GM21423 (cell line): ENCODE measurements around the gene RERE.
"Not testable (repeated sequence)": the region's sequence is repeated elsewhere in the genome, so short reads cannot be mapped to it uniquely, and the experiment has no call there.

Experiments used
- ATAC-seq: cut with Tn5 transposase; IDR thresholded peaks from one replicate; pipeline ENCODE4 v1.9.1; 2021; ENCODE audit warnings: mild to moderate bottlenecking, moderate library complexity; ENCODE audit not compliant: unreplicated experiment

Gene RERE

GRCh38 chr1:8524627-8525157 is 292.7 kb downstream of the RERE start:
- no peak for ATAC-seq

GRCh38 chr1:8523666-8524206 is 293.7 kb downstream of the RERE start:
- ATAC-seq = no peak

- ATAC-seq = no peak
These were observed 296.9 kb downstream of the RERE start for GRCh38 chr1:8520483-8520966.

- ATAC-seq = no peak
These were observed 298.3 kb downstream of the RERE start for GRCh38 chr1:8519167-8519566.

GRCh38 chr1:8518490-8518801 is 299.0 kb downstream of the RERE start:
- no peak for ATAC-seq

DNA sequence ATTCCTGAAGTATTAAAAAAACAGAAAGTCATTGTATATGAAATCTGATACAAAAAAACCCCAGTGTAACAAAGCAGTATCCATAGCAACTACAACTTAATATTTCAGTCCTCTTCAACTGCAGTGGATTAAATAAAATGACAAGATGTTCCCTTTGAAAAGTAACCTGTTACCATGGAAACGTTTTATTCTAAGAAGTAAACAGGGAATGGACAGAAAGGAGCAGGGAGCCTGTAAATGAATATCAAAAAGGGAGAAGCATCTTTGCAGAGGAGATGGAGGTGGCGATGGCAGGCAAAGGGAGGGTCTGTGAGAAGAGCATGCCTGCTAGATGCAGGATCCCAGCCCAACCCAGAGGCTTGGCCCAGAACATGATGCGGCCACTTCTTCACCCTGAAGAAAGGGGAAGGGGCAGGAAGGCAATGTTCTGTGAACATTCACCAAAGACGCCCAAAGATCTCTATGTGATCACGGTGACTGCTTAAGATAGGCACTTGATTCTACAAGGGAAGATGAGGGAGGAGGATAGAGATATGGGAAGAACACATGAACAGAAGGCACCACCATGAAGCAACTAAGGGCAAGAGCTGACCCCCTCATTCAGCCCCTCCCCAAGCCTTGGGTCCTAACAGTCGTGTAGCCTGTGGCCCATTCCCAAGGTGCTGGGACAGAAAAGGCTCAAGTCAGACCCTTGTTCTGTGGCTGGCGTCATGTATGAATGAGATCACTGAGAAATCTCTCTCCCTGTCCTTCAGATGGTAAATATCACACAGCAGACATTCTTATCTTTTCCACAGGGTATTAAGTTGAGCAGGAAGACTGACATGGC is 299.6 kb downstream of the RERE start:
- ATAC-seq = no peak

DNA sequence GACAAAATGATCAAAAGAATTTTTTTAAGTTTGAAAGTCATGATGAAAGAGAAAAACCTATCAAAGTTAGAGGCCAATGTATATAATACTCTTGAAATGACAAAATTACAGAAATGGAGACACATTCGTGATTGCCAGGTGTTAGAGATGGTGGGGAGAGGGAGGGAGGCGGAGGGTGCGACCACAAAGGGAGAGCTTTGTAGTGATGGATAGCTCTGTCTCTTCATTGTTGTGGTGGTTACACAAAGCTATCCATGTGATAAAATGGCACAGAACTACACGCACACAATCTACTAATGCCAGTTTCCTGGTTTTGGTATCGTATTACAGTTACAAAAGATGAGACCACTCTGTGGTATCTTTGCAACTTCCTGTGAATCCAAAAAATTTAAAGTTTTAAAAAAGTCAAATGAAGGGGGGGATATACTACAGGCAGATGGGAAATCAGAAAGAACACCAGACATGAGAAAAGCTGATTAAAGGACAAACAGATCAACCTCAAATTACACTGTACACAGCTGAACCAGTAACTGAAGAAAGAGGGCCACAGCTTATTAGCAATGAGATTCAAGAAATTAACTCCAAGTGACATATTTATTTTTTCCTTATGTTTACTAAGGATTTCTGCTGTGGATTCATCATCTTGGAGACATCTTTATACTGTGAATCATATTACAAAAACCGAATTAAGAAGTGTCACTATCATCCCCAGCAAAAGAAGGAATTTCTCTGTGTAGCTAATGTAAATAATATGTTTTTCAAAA is 300.5 kb downstream of the RERE start:
- ATAC-seq = no peak

- no peak for ATAC-seq
These were observed 301.1 kb downstream of the RERE start for GRCh38 chr1:8516278-8516777.

GRCh38 chr1:8512504-8512903 is 304.9 kb downstream of the RERE start:
- ATAC-seq = no peak

DNA sequence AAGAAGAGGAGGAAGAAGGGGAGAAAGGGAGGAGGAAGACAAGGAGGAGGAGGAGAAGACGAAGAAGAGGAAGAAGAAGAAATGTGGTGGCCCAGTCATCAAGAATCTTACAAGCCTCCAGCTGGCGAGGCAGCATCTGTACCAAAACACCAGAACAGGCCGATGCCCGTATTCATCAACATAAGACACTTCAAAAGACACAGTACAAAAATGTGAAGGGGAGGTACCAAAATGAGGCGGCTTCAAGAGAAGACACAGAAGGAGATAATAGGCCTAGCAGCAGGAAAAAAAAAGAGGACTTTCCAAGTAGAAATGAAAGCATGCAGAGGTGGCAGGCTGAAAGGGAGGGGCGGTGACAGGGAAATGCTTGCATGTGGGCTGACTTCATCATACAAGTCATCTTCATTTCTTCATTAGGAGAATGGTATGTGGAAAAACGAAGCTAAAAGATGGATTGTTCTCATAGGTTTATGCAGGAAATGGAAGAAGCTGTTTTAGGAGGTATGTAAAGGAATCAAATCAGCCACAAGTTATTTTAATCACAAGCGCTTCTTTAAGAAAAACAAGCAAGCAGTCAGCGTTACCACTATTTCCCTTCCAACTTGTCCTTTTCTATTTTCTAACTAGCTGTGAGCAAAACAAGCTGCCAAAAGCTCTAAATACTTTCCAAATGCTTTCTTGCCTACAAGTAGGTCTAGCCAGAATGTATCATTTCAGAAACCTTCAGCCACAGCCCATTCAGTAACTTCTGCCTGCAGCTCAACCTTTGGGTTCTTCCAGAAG is 307.2 kb downstream of the RERE start:
- ATAC-seq = no peak

DNA sequence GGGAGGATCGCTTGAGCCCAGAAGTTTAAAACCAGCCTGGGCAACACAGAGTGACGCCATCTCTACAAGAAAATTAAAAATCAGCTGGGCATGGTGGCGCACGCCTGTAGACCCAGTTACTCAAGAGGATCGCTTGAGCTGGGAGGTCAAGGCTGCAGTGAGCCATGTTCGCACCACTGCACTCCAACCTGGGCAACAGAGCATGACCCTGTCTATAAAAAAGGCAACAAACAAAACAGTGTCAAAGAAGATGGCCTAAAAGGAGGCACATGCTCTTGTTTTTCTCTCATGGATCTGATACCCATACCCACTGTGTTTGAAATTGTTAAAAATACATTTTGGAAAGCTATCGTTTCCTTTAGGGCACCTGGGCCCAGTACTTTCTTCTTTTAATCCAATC is 307.9 kb downstream of the RERE start:
- ATAC-seq = no peak

DNA sequence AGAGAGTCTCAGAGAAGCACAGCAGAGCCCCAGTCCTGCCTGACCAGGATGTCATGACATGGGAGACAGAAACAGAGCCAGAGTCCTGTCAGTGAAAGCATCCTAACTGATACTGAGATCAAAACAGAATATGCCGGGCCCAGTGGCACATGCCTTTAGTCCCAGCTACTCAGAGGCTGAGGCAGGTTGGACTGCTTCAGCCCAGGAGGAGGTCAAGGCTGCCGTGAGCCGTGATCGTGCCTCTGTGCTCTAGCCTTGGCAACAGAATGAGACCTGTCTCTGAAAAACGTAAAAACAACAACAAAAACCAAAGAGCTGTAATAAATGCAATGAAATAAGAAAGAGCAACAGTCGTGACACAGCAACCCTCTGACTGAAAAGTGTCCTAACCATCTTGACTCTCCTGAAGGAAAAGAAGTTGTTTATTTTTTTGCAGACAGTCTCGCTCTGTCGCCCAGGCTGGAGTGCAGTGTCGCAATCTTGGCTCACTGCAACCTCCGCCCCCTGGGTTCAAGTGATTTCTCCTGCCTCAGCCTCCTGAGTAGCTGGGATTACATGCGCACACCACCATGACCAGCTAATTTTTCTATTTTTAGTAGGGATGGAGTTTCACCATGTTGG is 310.3 kb downstream of the RERE start:
- no peak for ATAC-seq

DNA sequence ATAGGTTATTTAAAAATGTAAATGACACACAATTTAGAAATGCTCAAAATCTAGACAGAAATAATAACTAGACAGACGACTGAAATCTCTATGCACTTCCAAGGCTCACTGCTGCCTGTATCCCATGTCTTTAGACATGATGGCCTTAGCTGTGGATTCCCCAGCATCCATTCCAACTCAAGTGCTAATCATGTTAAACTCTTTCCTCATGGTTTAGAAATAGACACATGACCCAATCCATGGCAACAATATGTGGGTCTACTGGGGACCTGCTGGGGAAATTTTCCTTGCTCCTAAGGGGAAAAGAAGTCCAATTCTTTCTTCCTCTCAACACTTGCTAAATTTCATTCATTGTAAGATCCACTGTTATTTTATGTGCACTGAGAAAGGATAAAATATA is 311.0 kb downstream of the RERE start:
- no peak for ATAC-seq

DNA sequence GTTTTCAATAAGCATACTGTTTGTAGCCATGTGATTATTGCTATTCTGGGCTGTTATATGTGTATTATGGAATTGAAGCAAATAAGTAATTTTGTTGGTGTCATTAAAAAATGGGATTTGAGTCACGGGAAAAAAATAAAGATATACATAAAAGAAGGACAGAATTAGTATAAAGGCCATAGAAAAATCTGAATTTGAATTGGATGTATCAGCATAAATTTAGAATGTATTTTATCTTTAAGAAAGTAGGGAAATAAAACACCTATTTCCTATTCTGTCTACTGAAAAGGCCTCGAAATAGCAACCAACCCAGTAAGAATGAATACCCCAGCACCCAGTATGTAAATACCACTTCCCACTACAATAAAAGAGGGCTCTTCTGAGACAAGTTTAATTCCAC is 313.6 kb downstream of the RERE start:
- ATAC-seq = no peak

GRCh38 chr1:8502949-8503348 is 314.5 kb downstream of the RERE start:
- not testable (repeated sequence) for ATAC-seq

DNA sequence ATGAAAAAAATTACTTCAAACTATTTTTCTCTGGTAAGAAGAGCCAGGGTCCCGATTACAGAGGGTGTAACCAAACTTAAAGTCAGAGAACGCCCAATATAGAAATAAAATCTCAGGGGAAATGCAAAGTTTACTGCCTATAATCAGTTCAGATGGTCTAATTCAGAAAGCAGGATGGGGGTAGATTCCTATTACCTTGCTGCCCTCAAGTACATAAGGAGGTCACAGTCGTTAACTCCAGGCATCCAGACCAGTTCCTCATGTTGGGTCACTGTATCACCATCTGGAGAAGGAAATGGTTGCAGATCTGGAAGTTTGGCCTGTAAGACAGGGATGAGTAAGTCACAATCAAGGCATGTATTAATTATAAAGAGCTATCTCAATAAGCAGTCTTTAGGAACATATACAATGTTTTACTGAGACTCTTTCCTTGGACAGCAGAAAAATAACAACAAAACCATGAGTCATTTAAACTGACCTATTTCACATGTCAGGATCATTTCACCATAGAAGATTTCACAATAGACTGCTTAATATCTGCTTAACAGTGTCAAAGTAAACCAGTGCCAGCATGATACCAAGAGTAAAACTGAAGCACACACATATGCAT is 320.1 kb downstream of the RERE start:
- no peak for ATAC-seq

GRCh38 chr1:8496473-8496872 is 321.0 kb downstream of the RERE start:
- peak; percentile 58 for ATAC-seq

- ATAC-seq = peak; percentile 36
These were observed 321.5 kb downstream of the RERE start for GRCh38 chr1:8495928-8496401.

- no peak for ATAC-seq
These were observed 322.8 kb downstream of the RERE start for GRCh38 chr1:8494681-8495080.
